DMS114 treated with DMSO at 0.1 percent for 48 hours (cell line): Measurements from ENCODE around the gene DYNC2LI1.

Source experiments
- DNase-seq: peaks from one replicate; lab custom pipeline; 2025; ENCODE audit not compliant: unreplicated experiment; lab: John Stamatoyannopoulos, UW

DYNC2LI1 gene

GRCh38 chr2:43762286-43762685 lies 11.6 kb upstream of the DYNC2LI1 start:
- DNase-seq: no peak

DNA sequence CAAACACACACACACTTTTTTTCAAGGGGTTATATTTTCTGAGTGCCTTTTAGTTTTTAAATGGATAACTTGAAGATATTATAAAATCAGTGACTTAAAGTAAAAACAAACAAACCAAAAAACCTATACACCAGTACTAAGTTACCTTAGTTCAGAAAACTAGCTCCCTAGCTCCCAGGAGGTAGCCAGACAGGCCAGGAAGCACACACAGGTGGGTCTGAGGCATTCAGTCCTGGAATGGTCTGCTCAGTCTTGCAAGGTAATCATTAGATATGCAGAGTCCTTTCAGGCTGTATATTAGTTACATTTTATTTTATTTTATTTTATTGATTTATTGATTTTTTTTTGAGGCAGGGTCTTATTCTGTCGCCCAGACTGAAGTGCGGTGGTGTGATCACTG lies 10.7 kb upstream of the DYNC2LI1 start:
- DNase-seq: no peak

GRCh38 chr2:43764086-43764705 lies 9.6 kb upstream of the DYNC2LI1 start:
- DNase-seq: no peak

GRCh38 chr2:43766006-43766405 lies 7.8 kb upstream of the DYNC2LI1 start:
- no peak for DNase-seq

GRCh38 chr2:43774617-43775016 lies 778 bp downstream of the DYNC2LI1 start:
- no peak for DNase-seq

DNA sequence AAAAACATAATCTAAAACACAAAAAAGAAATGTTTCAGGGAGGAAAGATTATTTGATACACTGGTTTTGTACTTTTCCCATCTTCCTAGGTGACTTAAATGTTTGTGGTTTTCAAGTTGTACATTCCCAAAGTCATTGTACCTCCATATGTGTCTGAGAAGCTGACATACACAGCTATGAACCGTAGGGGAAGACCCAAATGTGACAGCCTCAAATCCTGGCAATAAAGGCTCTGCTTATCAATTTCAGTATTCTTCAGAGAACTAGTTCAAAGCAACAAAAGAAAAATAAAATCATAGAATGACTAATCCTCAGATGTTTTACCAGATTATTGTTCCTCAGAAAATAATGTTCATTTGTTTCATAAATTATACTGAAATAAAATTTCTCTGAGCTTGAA lies 2.5 kb downstream of the DYNC2LI1 start:
- DNase-seq: no peak

DNA sequence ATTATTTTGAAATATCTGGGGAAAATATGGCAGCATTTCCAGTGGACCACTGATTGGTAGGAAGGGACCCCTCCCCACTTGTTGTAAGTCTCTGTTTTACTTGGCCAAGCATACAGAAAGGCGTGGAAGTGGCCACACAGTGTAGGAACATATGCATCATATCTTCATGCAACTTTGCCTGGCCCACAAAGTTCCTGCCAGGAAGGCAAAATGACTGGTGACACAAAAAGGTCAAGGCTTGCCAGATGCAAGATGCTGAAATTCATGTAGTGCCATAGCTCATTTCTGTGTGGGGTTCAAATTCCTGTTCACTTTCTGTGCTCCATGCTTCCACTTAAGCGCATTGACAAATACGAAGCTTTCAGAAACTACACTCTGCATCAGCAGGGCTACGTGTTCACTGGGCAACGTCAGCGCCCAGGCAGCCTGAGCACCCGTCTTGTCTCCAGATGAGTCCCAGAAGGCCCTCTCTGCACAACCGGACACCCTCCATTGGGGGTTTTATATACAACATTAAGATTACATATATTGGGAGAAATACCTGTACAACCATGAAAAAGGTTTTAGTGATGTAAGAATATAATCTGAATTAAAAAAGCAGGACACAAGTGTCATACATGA lies 3.6 kb downstream of the DYNC2LI1 start:
- no peak for DNase-seq

DNA sequence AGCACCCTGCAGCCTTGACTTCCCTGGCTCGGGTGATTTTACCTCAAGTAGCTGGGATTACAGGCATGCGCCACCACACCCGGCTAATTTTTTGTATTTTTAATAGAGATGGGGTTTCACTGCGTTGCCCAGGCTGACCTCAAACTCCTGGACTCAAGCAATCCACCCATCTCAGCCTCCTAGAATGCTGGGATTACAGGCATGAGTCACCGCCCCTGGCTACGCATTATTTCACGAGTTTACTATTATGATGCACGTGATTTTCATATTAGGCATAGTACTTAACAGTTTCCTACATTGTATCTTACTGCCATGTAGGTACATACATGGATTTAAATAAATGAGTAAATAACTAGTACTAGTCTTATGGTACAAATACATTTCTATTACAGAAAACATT lies 4.4 kb downstream of the DYNC2LI1 start:
- no peak for DNase-seq

DNA sequence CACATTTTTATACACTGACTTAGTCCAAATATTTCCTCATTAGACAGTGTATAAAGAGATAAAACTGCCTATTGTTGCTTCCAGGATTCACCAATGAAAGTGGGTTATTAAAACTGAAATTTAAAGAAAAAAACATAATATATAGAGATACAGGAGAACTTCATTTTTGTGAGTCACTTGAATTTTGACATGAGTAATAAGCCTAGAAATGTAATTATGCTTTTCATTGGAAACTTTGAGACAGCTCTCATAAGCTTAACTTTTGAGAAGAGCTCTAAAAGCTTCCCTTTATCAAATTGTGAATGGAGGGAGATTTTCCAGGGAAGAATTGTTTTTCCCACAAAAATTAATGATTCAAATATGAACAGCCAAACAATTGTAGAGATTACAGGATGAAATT lies 14.1 kb downstream of the DYNC2LI1 start:
- DNase-seq: no peak

DNA sequence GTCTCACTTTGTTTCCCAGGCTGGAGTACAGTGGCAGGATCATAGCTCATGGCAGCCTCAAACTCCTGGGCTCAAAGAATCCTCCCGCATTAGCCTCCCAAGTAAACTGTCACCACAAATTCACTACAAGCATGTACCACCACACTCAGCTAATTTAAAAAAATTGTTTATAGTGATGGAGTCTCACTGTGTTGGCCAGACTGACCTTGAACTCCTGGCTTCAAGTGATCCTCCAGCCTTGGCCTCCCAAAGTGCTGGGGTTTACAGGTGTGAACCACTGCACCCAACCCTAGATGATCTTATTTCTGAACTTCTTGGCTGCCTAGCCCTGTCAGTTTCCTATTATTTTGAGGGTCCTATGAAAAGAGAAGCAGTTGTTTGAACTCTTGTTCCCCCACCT lies 14.8 kb downstream of the DYNC2LI1 start:
- no peak for DNase-seq

DNA sequence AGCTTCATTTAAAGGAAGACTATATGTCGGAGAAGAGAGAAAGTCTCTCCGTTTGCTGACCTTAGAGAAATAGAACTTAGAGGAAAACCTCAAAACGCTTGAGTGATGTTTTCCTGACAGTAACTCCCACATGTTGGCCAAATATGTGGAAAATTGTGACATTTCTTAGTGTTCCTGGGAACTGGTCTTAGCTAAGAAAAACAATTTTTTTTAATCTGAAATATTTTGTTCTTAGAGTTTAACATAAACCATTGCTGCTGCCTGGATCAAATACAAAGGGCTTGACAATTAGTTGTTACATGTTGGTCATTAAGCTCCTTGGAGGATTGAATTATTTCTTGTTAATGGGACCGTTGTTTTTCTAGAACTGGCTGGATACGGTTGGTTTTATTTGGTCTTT lies 16.3 kb downstream of the DYNC2LI1 start:
- no peak for DNase-seq

GRCh38 chr2:43791035-43791765 lies 17.4 kb downstream of the DYNC2LI1 start:
- no peak for DNase-seq

- DNase-seq: no peak
Measured at GRCh38 chr2:43792653-43793052, 18.8 kb downstream of the DYNC2LI1 start.

- no peak for DNase-seq
Measured at GRCh38 chr2:43794956-43795355, 21.1 kb downstream of the DYNC2LI1 start.

DNA sequence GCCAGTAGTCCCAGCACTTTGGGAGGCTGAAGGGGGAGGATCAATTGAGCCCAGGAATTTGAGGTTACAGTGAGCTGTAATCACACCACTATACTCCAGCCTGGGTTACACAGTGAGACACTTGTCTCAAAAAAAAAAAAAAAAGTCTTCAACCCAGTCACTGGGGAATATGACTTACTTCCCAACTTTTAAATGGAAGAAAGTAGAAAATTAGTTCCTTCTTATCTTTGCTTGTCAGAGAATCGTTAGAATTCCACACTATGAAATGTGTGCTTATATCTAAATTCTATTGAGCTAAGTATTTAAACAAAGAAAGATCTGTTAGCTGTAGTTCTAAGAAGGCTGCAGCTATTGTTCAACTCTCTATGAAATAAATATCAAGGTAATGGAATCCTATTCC lies 22.4 kb downstream of the DYNC2LI1 start:
- DNase-seq: no peak

DNA sequence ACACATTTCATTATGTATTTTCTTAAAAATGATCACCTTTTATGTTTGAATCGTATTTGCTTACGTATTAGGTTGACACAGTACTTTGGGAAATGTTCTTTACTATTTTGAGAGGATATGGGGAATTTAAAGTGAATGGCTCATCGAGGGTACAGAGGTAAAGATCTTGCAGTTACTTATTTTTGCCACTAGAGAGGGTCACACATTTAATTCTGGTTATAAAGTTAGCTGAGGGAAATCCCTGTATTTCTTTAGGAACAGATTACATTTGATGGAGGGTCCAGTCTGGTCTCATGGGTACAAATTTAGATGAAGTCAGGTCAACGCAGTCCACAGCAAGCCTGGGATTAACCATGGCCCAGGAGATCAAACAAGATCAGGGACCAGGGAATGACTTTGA lies 24.5 kb downstream of the DYNC2LI1 start:
- DNase-seq: peak; percentile 2

- DNase-seq: no peak
Measured at GRCh38 chr2:43800894-43801293, 27.1 kb downstream of the DYNC2LI1 start.

- no peak for DNase-seq
Measured at GRCh38 chr2:43802135-43802534, 28.3 kb downstream of the DYNC2LI1 start.

GRCh38 chr2:43803113-43803512 lies 29.3 kb downstream of the DYNC2LI1 start:
- no peak for DNase-seq

GRCh38 chr2:43806719-43807031 lies 32.8 kb downstream of the DYNC2LI1 start:
- DNase-seq: no peak

GRCh38 chr2:43810452-43810851 lies 36.6 kb downstream of the DYNC2LI1 start:
- DNase-seq: no peak

DNA sequence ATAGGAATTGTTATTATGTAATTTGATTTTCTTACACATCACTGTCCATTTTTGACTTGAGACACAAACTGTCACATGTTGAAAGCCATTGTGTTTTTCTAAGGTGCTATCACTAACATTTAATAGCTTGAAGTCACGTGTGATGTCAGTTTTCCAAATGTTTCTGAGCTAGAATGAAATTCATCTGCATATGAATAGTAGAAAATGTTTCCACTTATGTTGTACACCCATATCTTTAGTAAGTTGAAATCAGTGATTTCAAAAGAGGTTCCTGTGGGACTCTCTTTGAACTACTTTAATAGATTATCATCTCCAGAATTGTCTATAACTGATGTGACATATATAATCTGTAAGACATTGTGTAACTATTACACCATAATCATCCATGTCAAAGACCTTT lies 37.0 kb downstream of the DYNC2LI1 start:
- DNase-seq: no peak

DNA sequence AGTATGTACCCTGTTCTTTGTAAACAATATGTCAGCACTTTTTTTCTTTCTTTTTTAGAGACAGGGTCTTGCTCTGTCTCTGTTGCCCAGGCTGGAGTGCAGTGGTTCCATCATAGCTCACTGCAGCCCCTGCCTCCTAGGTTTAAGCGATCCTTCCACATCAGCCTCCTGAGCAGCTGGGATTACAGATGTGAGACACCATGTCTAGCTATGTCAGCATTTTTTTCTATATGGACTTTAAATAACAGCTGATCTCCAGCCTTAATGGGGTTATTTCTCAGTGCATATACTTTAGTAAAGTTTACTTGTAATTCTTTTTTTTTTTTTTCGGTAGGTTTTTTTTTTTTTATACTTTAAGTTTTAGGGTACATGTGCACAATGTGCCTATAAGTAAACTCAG lies 38.2 kb downstream of the DYNC2LI1 start:
- DNase-seq: no peak
